Peyer's patch (tissue), 4 donors: Measurements from ENCODE around the gene ATOSA. TPM values are rescaled to one million over a fixed set of nuclear protein-coding genes. Genes with fewer than 3 reads are reported as not detected.

Source experiments
- DNase-seq, 3 donors: peaks; one replicate each; pipeline ENCODE4 v3.0.0-alpha.2; 2017 to 2019
- H3K27ac ChIP-seq, 4 donors: fragments of 200-600 bp; sonication (generic); one replicate each; pipeline ENCODE4 v1.5.1; 2016 to 2019
- H3K27me3 ChIP-seq, 2 donors: fragments of 200-600 bp; sonication (generic); one replicate each; pipeline ENCODE4 v1.5.1; 2019
- H3K36me3 ChIP-seq, 3 donors: fragments of 200-600 bp; sonication (generic); one replicate each; pipeline ENCODE4 v1.5.1; 2016 to 2019
- H3K4me1 ChIP-seq, 4 donors: fragments of 200-600 bp; sonication (generic); one replicate each; pipeline ENCODE4 v1.5.1; 2016 to 2019
- H3K4me3 ChIP-seq, 4 donors: fragments of 200-600 bp; sonication (generic); 1 replicate in 3 of 4; 2 replicates in 1 of 4; pipeline ENCODE4 v1.5.1; 2016 to 2019; ENCODE audit warnings: mild to moderate bottlenecking in 1 of 4
- H3K9me3 ChIP-seq, 4 donors: fragments of 200-600 bp; sonication (generic); one replicate each; pipeline ENCODE4 v1.5.1; 2016 to 2019; ENCODE audit warnings: mild to moderate bottlenecking in 1 of 4
- CTCF ChIP-seq, 6 experiments: fragments of 450-650 bp in 4 of 6; fragments of 200-600 bp in 2 of 6; sonication (generic) in 1 of 6; IDR thresholded peaks; one replicate each; pipeline ENCODE4 v1.5.1; 2017 to 2019; ENCODE audit warnings: antibody characterized with exemption in 6 of 6, mild to moderate bottlenecking in 3 of 6, moderate library complexity in 1 of 6
- POLR2A ChIP-seq, 2 donors: fragments of 450-650 bp; IDR thresholded peaks; one replicate each; pipeline ENCODE4 v1.5.1; 2017; ENCODE audit warnings: antibody characterized with exemption in 2 of 2, mild to moderate bottlenecking in 2 of 2, moderate library complexity in 2 of 2
- total RNA-seq, 4 donors: library from RNA; depleted of rRNA; stranded (reverse); fragments of >200 nt; gene quantifications; one replicate each; pipeline ENCODE4 v1.1.0, GENCODE V29; 2016

The ATOSA gene
- total RNA-seq, 4 donors from 2014 or later: 55.5 to 128 (median 69.4) TPM

DNA sequence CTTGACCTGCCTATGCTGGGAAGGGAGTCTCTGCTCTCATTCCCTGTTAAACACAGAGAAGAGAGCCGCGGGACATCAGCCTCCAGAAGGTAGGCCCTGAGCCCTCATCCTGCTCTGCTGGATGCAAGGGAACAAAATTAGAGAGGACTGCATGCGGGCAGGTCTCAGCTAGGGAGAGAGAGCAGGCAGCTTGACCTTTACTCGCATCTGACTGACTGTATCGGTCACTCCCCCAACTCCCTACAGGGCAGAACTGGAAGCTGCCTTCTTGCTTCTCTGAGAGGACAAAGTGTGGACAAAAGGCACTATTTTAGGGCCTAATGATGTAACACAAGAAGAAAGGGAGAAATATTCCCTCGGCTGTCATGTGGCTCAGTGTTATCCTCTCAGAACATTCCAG, 38.7 kb upstream of the ATOSA start:
- no peak for DNase-seq
- no peaks in the 10 kb centered on the region for H3K36me3 ChIP-seq
- H3K27ac ChIP-seq: no peak overlapping the region
- TF ChIP-seq CTCF (IDR thresholded peaks at IDR 0.05): no peak
- H3K9me3 ChIP-seq: no peaks in the 10 kb centered on the region
- H3K4me3 ChIP-seq: no peak overlapping the region
- H3K27me3 ChIP-seq: no peaks in the 10 kb centered on the region
- H3K4me1 ChIP-seq: no peaks in the 10 kb centered on the region

- Histone ChIP-seq H3K9me3 (no peaks in the 10 kb centered on the region), H3K27me3 (no peaks in the 10 kb centered on the region), H3K27ac (no peak overlapping the region), H3K36me3 (no peaks in the 10 kb centered on the region), H3K4me1 (no peaks in the 10 kb centered on the region), H3K4me3 (no peak overlapping the region)
- no peak for TF ChIP-seq POLR2A (IDR thresholded peaks at IDR 0.05)
- no peak for TF ChIP-seq CTCF (IDR thresholded peaks at IDR 0.05)
- no peak for DNase-seq
Observed at GRCh38 chr15:52717481-52717880, 38.3 kb upstream of the ATOSA start.

GRCh38 chr15:52716536-52716935, 37.3 kb upstream of the ATOSA start:
- no peaks in the 10 kb centered on the region for H3K4me1 ChIP-seq
- DNase-seq: no peak
- no peak overlapping the region for H3K27ac ChIP-seq
- no peaks in the 10 kb centered on the region for H3K27me3 ChIP-seq
- H3K36me3 ChIP-seq: no peaks in the 10 kb centered on the region
- TF ChIP-seq CTCF (IDR thresholded peaks at IDR 0.05) (no peak), POLR2A (IDR thresholded peaks at IDR 0.05) (no peak)
- H3K9me3 ChIP-seq: no peaks in the 10 kb centered on the region
- no peak overlapping the region for H3K4me3 ChIP-seq

- Histone ChIP-seq H3K27ac (no peak overlapping the region), H3K9me3 (no peaks in the 10 kb centered on the region), H3K36me3 (no peaks in the 10 kb centered on the region), H3K27me3 (no peaks in the 10 kb centered on the region), H3K4me1 (no peaks in the 10 kb centered on the region), H3K4me3 (no peak overlapping the region)
- DNase-seq: no peak
- TF ChIP-seq POLR2A (IDR thresholded peaks at IDR 0.05) (no peak), CTCF (IDR thresholded peaks at IDR 0.05) (no peak)
Observed at GRCh38 chr15:52715411-52715810, 36.2 kb upstream of the ATOSA start.

- TF ChIP-seq POLR2A (IDR thresholded peaks at IDR 0.05): no peak
- TF ChIP-seq CTCF (IDR thresholded peaks at IDR 0.05): no peak
- no peak overlapping the region for H3K4me3 ChIP-seq
- no peaks in the 10 kb centered on the region for H3K4me1 ChIP-seq
- no peaks in the 10 kb centered on the region for H3K27me3 ChIP-seq
- H3K27ac ChIP-seq: no peak overlapping the region
- DNase-seq: no peak
- no peaks in the 10 kb centered on the region for H3K36me3 ChIP-seq
- no peaks in the 10 kb centered on the region for H3K9me3 ChIP-seq
Observed at GRCh38 chr15:52714968-52715367, 35.8 kb upstream of the ATOSA start.

DNA sequence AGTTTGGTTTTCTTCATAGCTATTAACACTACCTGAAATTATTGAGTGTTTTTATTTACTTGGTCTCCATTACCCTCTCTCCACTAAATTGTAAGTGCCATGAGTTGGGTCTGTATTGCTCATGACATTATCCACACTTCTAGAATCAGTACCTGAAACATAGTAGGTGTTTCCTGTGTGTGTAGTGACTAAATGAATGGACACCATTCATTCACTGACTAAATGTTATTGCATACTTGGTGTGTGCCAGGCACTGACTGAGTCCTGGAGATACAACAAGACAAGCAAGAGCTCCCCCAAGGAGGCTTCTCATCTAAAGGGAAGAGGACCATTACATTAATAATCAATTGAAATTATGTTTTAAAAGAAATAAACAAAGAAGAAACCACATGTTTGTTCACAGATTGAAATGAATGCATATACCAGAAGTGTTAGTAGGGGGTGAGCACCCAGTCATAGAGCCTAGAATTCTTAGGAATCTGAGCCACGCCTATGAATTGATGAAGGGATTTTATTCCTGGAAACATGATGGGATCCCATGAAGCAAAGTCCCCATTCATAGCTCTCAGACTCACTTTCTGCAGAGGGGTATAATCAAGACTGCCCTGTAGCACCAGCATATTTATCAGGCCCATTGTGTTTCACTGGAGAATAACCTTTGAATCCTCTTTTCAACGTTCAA, 31.7 kb upstream of the ATOSA start:
- H3K27ac ChIP-seq: peak overlapping the region in 2 of 4 donors; percentile 53 to 69

More for the DNA sequence above, 31.7 kb upstream of the ATOSA start:
- no peak for DNase-seq
- Histone ChIP-seq H3K4me3 (no peak overlapping the region), H3K4me1 (no peaks in the 10 kb centered on the region), H3K27me3 (no peaks in the 10 kb centered on the region), H3K9me3 (no peaks in the 10 kb centered on the region), H3K36me3 (no peaks in the 10 kb centered on the region)
- TF ChIP-seq CTCF (IDR thresholded peaks at IDR 0.05): no peak
- TF ChIP-seq POLR2A (IDR thresholded peaks at IDR 0.05): no peak
